HEK293 (cell line): ENCODE data around the gene CBFA2T2.

ENCODE experiments used
- YY1 ChIP-seq: fragments of 450-650 bp; formaldehyde crosslinking; IDR thresholded peaks from 2 replicates; pipeline ENCODE4 v1.5.1; 2018; ENCODE audit warnings: missing biosample characterization, missing genetic modification characterization
- ZNF121 ChIP-seq: fragments of 450-650 bp; formaldehyde crosslinking; IDR thresholded peaks from 2 replicates; pipeline ENCODE4 v1.5.1; 2016; ENCODE audit warnings: missing biosample characterization, missing genetic modification characterization

- no peak for TF ChIP-seq ZNF121 (tag by site-specific recombination)
- TF ChIP-seq YY1 (tag by site-specific recombination): no peak
Observed at GRCh38 chr20:33515569-33516216, 25.8 kb downstream of the CBFA2T2 start.
